OCI-LY1 (cell line): ENCODE measurements around the gene VTCN1.

Source experiments
- H2AFZ ChIP-seq: fragments of 200-600 bp; sonication (generic), shearing (Covaris generic); 2 replicates; pipeline ENCODE4 v1.6.0; 2014; ENCODE audit warnings: antibody characterized with exemption, mild to moderate bottlenecking, low read length
- H3F3A ChIP-seq: fragments of 200-600 bp; sonication (generic), shearing (Covaris generic); 2 replicates; pipeline ENCODE4 v1.6.0; 2014; ENCODE audit warnings: mild to moderate bottlenecking, antibody characterized with exemption, low read length, moderate library complexity; ENCODE audit not compliant: insufficient read depth
- H3K27ac ChIP-seq: fragments of 200-600 bp; sonication (generic); 2 replicates; pipeline ENCODE4 v1.5.1; 2014; ENCODE audit warnings: low read length, mixed run types, mild to moderate bottlenecking, low read depth; ENCODE audit not compliant: poor library complexity, severe bottlenecking
- H3K27me3 ChIP-seq: fragments of 200-600 bp; sonication (generic); 2 replicates; pipeline ENCODE4 v1.6.0; 2014; ENCODE audit warnings: antibody characterized with exemption, mild to moderate bottlenecking, low read length, moderate library complexity; ENCODE audit not compliant: insufficient read depth
- H3K36me3 ChIP-seq: fragments of 200-600 bp; sonication (generic); 2 replicates; pipeline ENCODE4 v1.6.1; 2014; ENCODE audit warnings: mild to moderate bottlenecking, antibody characterized with exemption, low read length, moderate library complexity, mixed read lengths; ENCODE audit not compliant: insufficient read depth
- H3K4me1 ChIP-seq: fragments of 200-600 bp; sonication (generic); 2 replicates; pipeline ENCODE4 v1.5.1; 2014; ENCODE audit warnings: mild to moderate bottlenecking, low read length, moderate library complexity; ENCODE audit not compliant: insufficient read depth, severe bottlenecking
- H3K4me2 ChIP-seq: fragments of 200-600 bp; sonication (generic), shearing (Covaris generic); 2 replicates; pipeline ENCODE4 v1.6.1; 2014; ENCODE audit warnings: low read length
- H3K4me3 ChIP-seq: fragments of 200-600 bp; sonication (generic); 2 replicates; pipeline ENCODE4 v1.5.1; 2014; ENCODE audit warnings: low read length, low read depth, mild to moderate bottlenecking, mixed read lengths; ENCODE audit not compliant: poor library complexity, severe bottlenecking
- H3K79me2 ChIP-seq: fragments of 200-600 bp; shearing (Covaris generic); 2 replicates; pipeline ENCODE4 v1.6.1; 2016; ENCODE audit warnings: mixed run types, low read length, mixed read lengths; ENCODE audit not compliant: insufficient read depth
- H3K9ac ChIP-seq: fragments of 200-600 bp; sonication (generic), shearing (Covaris generic); 2 replicates; pipeline ENCODE4 v1.6.1; 2014; ENCODE audit warnings: mild to moderate bottlenecking, low read length, mixed read lengths
- H3K9me2 ChIP-seq: fragments of 200-600 bp; sonication (generic), shearing (Covaris generic); 2 replicates; pipeline ENCODE4 v1.6.1; 2014; ENCODE audit warnings: low read depth, mild to moderate bottlenecking, low read length, mixed read lengths
- H3K9me3 ChIP-seq: fragments of 200-600 bp; shearing (Covaris generic); 2 replicates; pipeline ENCODE4 v1.6.1; 2014; ENCODE audit warnings: low read length, mixed read lengths
- H4K20me1 ChIP-seq: fragments of 200-600 bp; sonication (generic), shearing (Covaris generic); 2 replicates; pipeline ENCODE4 v1.6.0; 2016; ENCODE audit warnings: mild to moderate bottlenecking, low read length; ENCODE audit not compliant: insufficient read depth
- EZH2 ChIP-seq: fragments of 200-600 bp; sonication (generic), shearing (Covaris generic); IDR thresholded peaks from 2 replicates; pipeline ENCODE4 v1.8.0; 2017; ENCODE audit warnings: borderline replicate concordance, mixed run types, mild to moderate bottlenecking, antibody characterized with exemption, low read length, moderate library complexity, mixed read lengths
- TF ChIP-seq, protein P1 (sequence below): fragments of 200-600 bp; sonication (generic), shearing (Covaris generic); IDR thresholded peaks from 2 replicates; pipeline ENCODE4 v1.5.1; 2017; ENCODE audit warnings: mild to moderate bottlenecking, antibody characterized with exemption, low read length, moderate library complexity, mixed read lengths

The VTCN1 gene

GRCh38 chr1:117138561-117138960 lies 72.2 kb downstream of the VTCN1 start:
- Histone ChIP-seq H3F3A (no peaks in the 10 kb centered on the region), H3K27ac (no peak overlapping the region), H3K9ac (no peak overlapping the region), H3K4me2 (no peak overlapping the region), H2AFZ (no peak overlapping the region), H3K79me2 (no peaks in the 10 kb centered on the region), H3K4me3 (no peak overlapping the region), H3K4me1 (no peaks in the 10 kb centered on the region), H4K20me1 (no peaks in the 10 kb centered on the region), H3K27me3 (no peaks in the 10 kb centered on the region), H3K9me2 (no peaks in the 10 kb centered on the region), H3K36me3 (no peaks in the 10 kb centered on the region), H3K9me3 (no peaks in the 10 kb centered on the region)
- no peak for TF ChIP-seq EZH2
- TF ChIP-seq, protein P1, sequence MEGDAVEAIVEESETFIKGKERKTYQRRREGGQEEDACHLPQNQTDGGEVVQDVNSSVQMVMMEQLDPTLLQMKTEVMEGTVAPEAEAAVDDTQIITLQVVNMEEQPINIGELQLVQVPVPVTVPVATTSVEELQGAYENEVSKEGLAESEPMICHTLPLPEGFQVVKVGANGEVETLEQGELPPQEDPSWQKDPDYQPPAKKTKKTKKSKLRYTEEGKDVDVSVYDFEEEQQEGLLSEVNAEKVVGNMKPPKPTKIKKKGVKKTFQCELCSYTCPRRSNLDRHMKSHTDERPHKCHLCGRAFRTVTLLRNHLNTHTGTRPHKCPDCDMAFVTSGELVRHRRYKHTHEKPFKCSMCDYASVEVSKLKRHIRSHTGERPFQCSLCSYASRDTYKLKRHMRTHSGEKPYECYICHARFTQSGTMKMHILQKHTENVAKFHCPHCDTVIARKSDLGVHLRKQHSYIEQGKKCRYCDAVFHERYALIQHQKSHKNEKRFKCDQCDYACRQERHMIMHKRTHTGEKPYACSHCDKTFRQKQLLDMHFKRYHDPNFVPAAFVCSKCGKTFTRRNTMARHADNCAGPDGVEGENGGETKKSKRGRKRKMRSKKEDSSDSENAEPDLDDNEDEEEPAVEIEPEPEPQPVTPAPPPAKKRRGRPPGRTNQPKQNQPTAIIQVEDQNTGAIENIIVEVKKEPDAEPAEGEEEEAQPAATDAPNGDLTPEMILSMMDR: no peak

DNA sequence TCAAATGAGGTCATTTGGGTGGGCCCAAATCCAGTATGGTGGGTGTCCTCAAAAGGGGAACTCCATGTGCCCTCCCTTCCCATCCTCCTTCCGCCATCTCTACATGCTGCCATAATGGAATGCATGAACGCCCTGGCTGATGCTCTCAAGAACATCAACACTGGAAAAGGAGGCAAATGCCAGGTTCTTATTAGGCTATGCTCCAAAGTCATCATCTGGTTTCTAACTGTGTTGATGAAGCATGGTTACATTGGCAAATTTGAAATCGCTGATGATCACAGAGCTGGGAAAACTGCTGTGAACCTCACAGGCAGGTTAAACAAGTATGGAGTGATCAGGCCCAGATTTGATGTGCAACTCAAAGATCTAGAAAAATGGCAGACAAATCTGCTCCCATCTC lies 72.6 kb downstream of the VTCN1 start:
- no peaks in the 10 kb centered on the region for H3K9me2 ChIP-seq
- no peaks in the 10 kb centered on the region for H3F3A ChIP-seq
- TF ChIP-seq, protein P1: no peak
- TF ChIP-seq EZH2: no peak
- no peak overlapping the region for H3K4me3 ChIP-seq
- H3K9me3 ChIP-seq: no peaks in the 10 kb centered on the region
- H2AFZ ChIP-seq: no peak overlapping the region
- no peaks in the 10 kb centered on the region for H4K20me1 ChIP-seq
- H3K36me3 ChIP-seq: no peaks in the 10 kb centered on the region
- no peaks in the 10 kb centered on the region for H3K27me3 ChIP-seq
- no peak overlapping the region for H3K27ac ChIP-seq
- H3K9ac ChIP-seq: no peak overlapping the region
- H3K4me2 ChIP-seq: no peak overlapping the region
- H3K4me1 ChIP-seq: no peaks in the 10 kb centered on the region
- no peaks in the 10 kb centered on the region for H3K79me2 ChIP-seq

DNA sequence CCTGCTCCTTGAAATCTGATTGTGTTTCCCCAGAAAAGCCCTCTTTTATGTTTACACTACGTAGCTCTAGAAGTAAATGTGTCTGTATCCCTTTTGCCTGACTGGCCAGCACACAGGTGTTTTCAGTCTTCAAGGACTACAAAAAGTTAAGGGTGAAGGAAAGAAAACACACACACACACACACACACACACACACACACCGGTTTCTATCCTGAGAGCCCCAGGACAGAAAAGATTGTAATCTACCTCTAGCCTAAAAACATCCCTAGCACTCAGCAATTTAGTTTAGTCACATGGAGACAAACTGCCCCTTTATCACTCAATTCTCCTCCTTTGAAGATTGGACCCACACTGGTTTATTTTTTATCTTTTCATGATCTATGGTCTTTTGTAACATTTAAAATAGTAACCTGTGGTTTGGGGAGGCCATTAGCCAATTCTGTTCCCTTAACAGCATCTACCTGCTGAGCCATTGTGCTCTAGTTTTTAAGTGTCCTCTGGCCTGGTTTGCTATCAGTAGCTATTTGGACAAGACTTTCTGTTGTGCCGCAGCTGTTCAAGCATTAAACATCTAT lies 73.4 kb downstream of the VTCN1 start:
- no peaks in the 10 kb centered on the region for H3F3A ChIP-seq
- no peak overlapping the region for H3K9ac ChIP-seq
- H3K9me2 ChIP-seq: no peaks in the 10 kb centered on the region
- TF ChIP-seq EZH2: no peak
- TF ChIP-seq, protein P1: no peak
- no peak overlapping the region for H2AFZ ChIP-seq
- no peaks in the 10 kb centered on the region for H3K36me3 ChIP-seq
- H3K4me1 ChIP-seq: no peaks in the 10 kb centered on the region
- no peak overlapping the region for H3K27ac ChIP-seq
- no peak overlapping the region for H3K4me2 ChIP-seq
- H3K4me3 ChIP-seq: no peak overlapping the region
- no peaks in the 10 kb centered on the region for H3K79me2 ChIP-seq
- H3K9me3 ChIP-seq: no peaks in the 10 kb centered on the region
- H3K27me3 ChIP-seq: no peaks in the 10 kb centered on the region
- H4K20me1 ChIP-seq: no peaks in the 10 kb centered on the region
